Mesothelial cell of epicardium (in vitro differentiated cells): ENCODE data around the gene YEATS4. TPM values are rescaled to one million over a fixed set of nuclear protein-coding genes. Genes with fewer than 3 reads are reported as not detected.

Experiments used
- DNase-seq, 2 experiments: peaks; one replicate each; pipeline ENCODE4 v3.0.0; 2021; ENCODE audit warnings: low spot score in 2 of 2; ENCODE audit not compliant: unreplicated experiment in 2 of 2
- H3K27ac Mint-ChIP-seq: 2 replicates; pipeline ENCODE4 v1.8.0; 2021; ENCODE audit warnings: mixed read lengths
- H3K27me3 Mint-ChIP-seq: 2 replicates; pipeline ENCODE4 v1.8.0; 2021; ENCODE audit warnings: low read depth, mixed read lengths
- H3K36me3 Mint-ChIP-seq: 2 replicates; pipeline ENCODE4 v1.8.0; 2021; ENCODE audit warnings: mixed read lengths
- H3K4me1 Mint-ChIP-seq: 2 replicates; pipeline ENCODE4 v1.8.0; 2021; ENCODE audit warnings: mixed read lengths
- H3K4me3 Mint-ChIP-seq: 2 replicates; pipeline ENCODE4 v1.8.0; 2021; ENCODE audit warnings: mild to moderate bottlenecking, moderate library complexity, mixed read lengths
- H3K9me3 Mint-ChIP-seq: 2 replicates; pipeline ENCODE4 v1.8.0; 2021; ENCODE audit warnings: mixed read lengths
- total RNA-seq: library from RNA; stranded (reverse); gene quantifications from 3 replicates; pipeline ENCODE4 v1.2.1, GENCODE V29; 2021
- TF ChIP-seq, protein P1 (sequence below): fragments of 200-600 bp; sonication (generic); IDR thresholded peaks from one replicate; pipeline ENCODE4 v1.5.0; 2021; ENCODE audit warnings: antibody characterized with exemption; ENCODE audit not compliant: unreplicated experiment

Gene YEATS4
- total RNA-seq, 1 donor from 2014 or later: 20.7 TPM

DNA sequence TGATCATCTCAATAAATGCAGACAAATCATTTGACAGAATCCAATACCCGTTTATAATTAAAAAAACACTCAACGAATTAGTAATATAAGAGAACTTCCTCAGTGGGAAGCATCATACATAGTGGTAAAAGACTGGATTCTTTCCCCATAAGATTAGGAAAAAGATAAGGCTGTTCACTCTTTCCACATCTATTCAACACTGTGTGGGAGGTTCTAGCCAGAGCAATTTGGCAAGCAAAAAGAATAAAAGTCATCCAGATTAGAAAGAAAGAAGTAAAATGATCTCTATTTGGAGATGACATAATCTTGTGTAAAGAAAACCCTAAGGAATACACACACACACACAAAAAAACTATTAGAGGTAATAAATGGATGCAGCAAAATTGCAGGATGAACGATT, 38.4 kb downstream of the YEATS4 start:
- H3K9me3 Mint-ChIP-seq: peaks cover 20% of the 10 kb centered on the region
- DNase-seq: no peak
- no peak overlapping the region for H3K4me3 Mint-ChIP-seq
- TF ChIP-seq, protein P1, sequence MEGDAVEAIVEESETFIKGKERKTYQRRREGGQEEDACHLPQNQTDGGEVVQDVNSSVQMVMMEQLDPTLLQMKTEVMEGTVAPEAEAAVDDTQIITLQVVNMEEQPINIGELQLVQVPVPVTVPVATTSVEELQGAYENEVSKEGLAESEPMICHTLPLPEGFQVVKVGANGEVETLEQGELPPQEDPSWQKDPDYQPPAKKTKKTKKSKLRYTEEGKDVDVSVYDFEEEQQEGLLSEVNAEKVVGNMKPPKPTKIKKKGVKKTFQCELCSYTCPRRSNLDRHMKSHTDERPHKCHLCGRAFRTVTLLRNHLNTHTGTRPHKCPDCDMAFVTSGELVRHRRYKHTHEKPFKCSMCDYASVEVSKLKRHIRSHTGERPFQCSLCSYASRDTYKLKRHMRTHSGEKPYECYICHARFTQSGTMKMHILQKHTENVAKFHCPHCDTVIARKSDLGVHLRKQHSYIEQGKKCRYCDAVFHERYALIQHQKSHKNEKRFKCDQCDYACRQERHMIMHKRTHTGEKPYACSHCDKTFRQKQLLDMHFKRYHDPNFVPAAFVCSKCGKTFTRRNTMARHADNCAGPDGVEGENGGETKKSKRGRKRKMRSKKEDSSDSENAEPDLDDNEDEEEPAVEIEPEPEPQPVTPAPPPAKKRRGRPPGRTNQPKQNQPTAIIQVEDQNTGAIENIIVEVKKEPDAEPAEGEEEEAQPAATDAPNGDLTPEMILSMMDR: no peak
- H3K36me3 Mint-ChIP-seq: peaks cover 17% of the 10 kb centered on the region
- H3K4me1 Mint-ChIP-seq: no peaks in the 10 kb centered on the region
- H3K27ac Mint-ChIP-seq: no peak overlapping the region
- no peaks in the 10 kb centered on the region for H3K27me3 Mint-ChIP-seq

DNA sequence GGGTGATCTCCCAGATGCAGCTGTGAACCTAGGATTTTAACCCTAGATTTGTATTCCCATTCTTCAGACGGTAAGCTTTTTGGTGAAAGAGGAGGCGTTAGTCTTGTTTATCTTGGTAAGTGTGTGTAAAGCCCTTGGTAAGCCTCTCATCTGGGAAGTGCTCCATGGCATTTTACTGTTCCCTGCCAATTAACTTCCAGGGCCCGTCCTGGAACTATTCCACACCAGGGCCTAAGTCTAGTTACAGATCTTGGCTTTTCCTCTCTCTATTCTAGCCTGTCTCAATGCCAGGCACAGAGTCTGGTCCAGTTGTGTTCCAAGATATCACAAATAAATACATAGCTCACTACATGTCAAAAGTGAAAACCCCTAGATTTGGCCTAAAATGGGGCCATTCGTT, 42.4 kb downstream of the YEATS4 start:
- Mint-ChIP-seq H3K36me3 (peaks cover 13% of the 10 kb centered on the region), H3K27ac (no peak overlapping the region), H3K9me3 (peaks cover 15% of the 10 kb centered on the region), H3K27me3 (no peaks in the 10 kb centered on the region), H3K4me1 (peaks cover 8% of the 10 kb centered on the region), H3K4me3 (no peak overlapping the region)
- DNase-seq: no peak
- TF ChIP-seq, protein P1: no peak

DNA sequence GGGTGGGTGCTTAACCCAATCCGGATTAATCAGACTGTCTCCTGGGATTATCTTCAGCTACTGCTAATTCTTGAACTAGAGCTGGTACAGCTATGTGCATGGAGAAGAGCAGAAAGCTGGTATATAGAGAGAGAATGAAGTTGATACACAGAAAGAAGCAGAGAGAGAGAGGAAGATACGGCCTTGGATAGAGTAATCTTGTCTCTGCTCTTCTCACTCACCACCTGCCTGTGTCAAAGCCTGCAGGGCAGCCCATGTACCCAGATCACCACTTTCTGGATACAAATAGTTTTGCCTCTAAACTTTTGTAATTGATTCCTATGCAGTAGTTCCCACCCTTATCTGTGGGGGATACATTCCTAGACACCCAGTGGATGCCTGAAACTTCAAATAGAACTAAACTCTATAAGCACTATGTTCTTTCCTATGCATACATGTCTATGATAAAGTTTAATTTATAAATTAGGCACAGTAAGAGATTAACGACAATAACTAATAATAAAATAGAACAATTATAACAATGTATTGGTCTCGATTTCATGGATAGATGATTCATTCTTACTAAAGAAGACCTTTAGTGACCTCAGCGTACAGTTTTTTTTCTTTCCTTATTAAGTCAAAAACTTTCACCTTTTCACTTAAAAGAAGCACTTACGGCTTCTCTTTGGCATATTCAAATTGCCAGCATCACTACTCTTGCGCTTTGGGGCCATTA, 45.5 kb downstream of the YEATS4 start:
- TF ChIP-seq, protein P1: no peak
- H3K9me3 Mint-ChIP-seq: no peaks in the 10 kb centered on the region
- H3K36me3 Mint-ChIP-seq: peaks cover 3% of the 10 kb centered on the region
- no peak overlapping the region for H3K4me3 Mint-ChIP-seq
- H3K27ac Mint-ChIP-seq: peak overlapping the region; percentile 58
- no peaks in the 10 kb centered on the region for H3K27me3 Mint-ChIP-seq
- peaks cover 8% of the 10 kb centered on the region for H3K4me1 Mint-ChIP-seq
- no peak for DNase-seq

DNA sequence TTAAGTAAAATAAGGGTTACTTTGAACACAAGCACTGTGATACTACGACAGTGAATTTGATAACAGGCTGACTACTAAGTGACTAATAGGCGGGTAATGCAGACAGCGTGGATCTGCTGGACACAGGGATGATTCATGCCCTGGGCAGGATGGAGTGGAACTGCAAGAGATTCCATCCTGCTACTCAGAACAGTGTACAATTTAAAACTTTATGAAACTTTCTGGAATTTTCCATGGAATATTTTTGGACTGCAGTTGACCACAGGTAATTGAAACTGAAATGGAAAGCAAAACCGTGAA, 46.0 kb downstream of the YEATS4 start:
- Mint-ChIP-seq H3K9me3 (no peaks in the 10 kb centered on the region), H3K4me3 (no peak overlapping the region), H3K36me3 (peaks cover 3% of the 10 kb centered on the region), H3K27me3 (no peaks in the 10 kb centered on the region), H3K4me1 (peaks cover 8% of the 10 kb centered on the region), H3K27ac (no peak overlapping the region)
- TF ChIP-seq, protein P1: no peak
- DNase-seq: no peak

DNA sequence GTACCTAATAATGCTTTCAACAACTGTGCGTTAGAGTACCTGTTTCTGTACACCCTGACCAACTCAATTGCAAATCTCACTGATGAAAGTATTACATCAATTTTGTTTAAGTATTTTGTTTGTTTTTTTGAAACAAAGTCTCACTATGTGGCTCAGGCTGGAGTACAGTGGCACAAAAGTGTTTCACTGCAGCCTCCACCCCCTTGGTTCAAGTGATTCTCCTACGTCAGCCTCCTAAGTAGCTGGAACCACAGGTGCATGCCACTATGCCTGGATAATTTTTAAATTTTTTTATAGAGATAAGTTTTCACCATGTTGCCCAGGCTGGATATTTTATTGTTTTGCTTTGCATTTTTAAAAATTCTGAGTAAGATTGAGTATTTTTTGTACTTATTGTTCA, 46.7 kb downstream of the YEATS4 start:
- Mint-ChIP-seq H3K4me3 (no peak overlapping the region), H3K36me3 (peaks cover 3% of the 10 kb centered on the region), H3K27me3 (no peaks in the 10 kb centered on the region), H3K27ac (no peak overlapping the region), H3K4me1 (peaks cover 8% of the 10 kb centered on the region), H3K9me3 (no peaks in the 10 kb centered on the region)
- no peak for DNase-seq
- TF ChIP-seq, protein P1: no peak

DNA sequence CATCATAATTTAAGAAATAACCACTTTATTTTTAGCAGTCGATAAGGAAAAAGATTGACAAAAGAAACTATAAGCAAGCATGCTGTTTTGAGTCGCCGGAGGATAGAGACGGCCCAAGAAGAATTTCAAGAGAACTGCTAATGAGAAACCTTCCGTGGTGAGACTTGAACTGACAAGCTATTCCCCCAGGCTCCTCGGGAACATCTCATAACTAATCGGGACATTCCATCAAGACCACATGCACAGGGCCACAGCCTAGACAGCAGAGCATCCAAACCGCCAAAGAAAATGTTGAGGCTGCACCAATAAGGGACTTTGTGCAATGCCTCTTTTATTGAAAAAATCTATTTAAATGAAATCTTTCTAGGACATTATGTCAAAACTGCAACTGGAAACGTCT, 51.0 kb downstream of the YEATS4 start:
- no peak overlapping the region for H3K4me3 Mint-ChIP-seq
- H3K36me3 Mint-ChIP-seq: peaks cover 3% of the 10 kb centered on the region

More for the DNA sequence above, 51.0 kb downstream of the YEATS4 start:
- TF ChIP-seq, protein P1: no peak
- Mint-ChIP-seq H3K27me3 (no peaks in the 10 kb centered on the region), H3K27ac (no peak overlapping the region), H3K4me1 (peaks cover 5% of the 10 kb centered on the region), H3K9me3 (no peaks in the 10 kb centered on the region)
- DNase-seq: no peak
